PC-3 (cell line): ENCODE measurements around the gene NACC2.

ENCODE experiments used
- EZH2 ChIP-seq: fragments of 300-600 bp; sonication (generic); IDR thresholded peaks from one replicate; pipeline ENCODE4 v1.6.1; 2017; ENCODE audit warnings: antibody characterized with exemption, mild to moderate bottlenecking, low read length; ENCODE audit not compliant: unreplicated experiment
- TF ChIP-seq, protein P1 (sequence below): fragments of 300-600 bp; sonication (generic); conservative IDR thresholded peaks from 2 replicates; pipeline ENCODE4 v1.5.1; 2017; ENCODE audit warnings: antibody characterized with exemption, low read depth, mild to moderate bottlenecking, low read length

DNA sequence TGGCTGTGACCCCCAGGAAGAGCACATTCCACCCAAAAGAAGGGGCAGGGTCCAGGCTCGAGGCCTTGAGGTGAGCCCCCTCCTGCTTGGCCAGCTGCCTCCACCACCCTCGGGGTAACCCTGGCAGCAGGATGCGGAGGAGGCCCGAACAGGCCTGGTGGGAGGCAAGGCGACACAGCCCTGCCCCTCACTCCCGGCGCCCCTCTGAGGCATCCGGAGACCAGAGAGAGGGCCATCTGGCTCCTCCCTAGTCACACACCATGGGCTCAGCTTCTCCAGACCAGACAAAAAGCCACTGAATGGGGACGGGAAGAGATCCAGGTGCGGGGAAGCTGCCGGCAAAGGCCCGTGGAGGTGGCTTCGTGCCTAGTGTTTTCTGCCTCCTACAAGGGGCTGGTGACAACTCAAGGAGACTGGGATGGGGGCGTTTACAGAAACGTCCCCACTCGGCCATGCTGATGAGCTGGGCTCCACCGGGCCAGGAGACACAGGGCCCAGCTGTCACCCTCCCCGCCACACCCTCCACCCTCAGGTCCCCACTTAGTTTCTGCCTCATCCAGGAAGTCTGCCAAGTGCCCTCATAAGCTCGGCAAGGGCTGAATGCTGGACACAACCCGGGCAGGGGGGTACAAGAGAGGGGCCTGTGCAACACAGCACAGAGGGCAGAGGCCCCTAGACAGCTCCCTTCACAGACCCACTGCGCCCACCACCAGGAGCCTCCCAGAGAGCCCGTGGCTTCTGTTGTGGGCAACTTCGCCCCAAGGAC is 41.9 kb downstream of the NACC2 start:
- TF ChIP-seq, protein P1, sequence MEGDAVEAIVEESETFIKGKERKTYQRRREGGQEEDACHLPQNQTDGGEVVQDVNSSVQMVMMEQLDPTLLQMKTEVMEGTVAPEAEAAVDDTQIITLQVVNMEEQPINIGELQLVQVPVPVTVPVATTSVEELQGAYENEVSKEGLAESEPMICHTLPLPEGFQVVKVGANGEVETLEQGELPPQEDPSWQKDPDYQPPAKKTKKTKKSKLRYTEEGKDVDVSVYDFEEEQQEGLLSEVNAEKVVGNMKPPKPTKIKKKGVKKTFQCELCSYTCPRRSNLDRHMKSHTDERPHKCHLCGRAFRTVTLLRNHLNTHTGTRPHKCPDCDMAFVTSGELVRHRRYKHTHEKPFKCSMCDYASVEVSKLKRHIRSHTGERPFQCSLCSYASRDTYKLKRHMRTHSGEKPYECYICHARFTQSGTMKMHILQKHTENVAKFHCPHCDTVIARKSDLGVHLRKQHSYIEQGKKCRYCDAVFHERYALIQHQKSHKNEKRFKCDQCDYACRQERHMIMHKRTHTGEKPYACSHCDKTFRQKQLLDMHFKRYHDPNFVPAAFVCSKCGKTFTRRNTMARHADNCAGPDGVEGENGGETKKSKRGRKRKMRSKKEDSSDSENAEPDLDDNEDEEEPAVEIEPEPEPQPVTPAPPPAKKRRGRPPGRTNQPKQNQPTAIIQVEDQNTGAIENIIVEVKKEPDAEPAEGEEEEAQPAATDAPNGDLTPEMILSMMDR: no peak
- TF ChIP-seq EZH2: no peak
